A673 (cell line): Measurements from ENCODE around the gene METTL16.

Experiments
- EZH2 ChIP-seq: fragments of 200-600 bp; sonication (generic); IDR thresholded peaks from 2 replicates; pipeline ENCODE4 v1.6.1; 2017; ENCODE audit warnings: borderline replicate concordance, low read depth, mild to moderate bottlenecking, mixed read lengths, antibody characterized with exemption, low read length; ENCODE audit not compliant: poor library complexity, severe bottlenecking
- TF ChIP-seq, protein P1 (sequence below): fragments of 300-800, 200-600 bp; sonication (generic); conservative IDR thresholded peaks from 2 replicates; pipeline ENCODE4 v1.5.1; 2017; ENCODE audit warnings: low read depth, mild to moderate bottlenecking, antibody characterized with exemption, low read length, moderate library complexity, mixed read lengths

- TF ChIP-seq, protein P1, sequence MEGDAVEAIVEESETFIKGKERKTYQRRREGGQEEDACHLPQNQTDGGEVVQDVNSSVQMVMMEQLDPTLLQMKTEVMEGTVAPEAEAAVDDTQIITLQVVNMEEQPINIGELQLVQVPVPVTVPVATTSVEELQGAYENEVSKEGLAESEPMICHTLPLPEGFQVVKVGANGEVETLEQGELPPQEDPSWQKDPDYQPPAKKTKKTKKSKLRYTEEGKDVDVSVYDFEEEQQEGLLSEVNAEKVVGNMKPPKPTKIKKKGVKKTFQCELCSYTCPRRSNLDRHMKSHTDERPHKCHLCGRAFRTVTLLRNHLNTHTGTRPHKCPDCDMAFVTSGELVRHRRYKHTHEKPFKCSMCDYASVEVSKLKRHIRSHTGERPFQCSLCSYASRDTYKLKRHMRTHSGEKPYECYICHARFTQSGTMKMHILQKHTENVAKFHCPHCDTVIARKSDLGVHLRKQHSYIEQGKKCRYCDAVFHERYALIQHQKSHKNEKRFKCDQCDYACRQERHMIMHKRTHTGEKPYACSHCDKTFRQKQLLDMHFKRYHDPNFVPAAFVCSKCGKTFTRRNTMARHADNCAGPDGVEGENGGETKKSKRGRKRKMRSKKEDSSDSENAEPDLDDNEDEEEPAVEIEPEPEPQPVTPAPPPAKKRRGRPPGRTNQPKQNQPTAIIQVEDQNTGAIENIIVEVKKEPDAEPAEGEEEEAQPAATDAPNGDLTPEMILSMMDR: no peak
- no peak for TF ChIP-seq EZH2
Measured at GRCh38 chr17:2547176-2547575, 35.5 kb upstream of the METTL16 start.
